Left kidney (tissue), 2 donors: Measurements from ENCODE around the gene ARSJ. TPM values are rescaled to one million over a fixed set of nuclear protein-coding genes. Genes with fewer than 3 reads are reported as not detected.

ENCODE experiments used
- DNase-seq: peaks from one replicate; pipeline ENCODE4 v3.0.0-alpha.2; 2013
- polyA plus RNA-seq: library from polyadenylated mRNA; unstranded; fragments of 120-200 nt; gene quantifications from one replicate; pipeline ENCODE4 v1.2.1, GENCODE V29; 2013; ENCODE audit not compliant: insufficient read length

Gene ARSJ
- polyA plus RNA-seq, 1 donor, result 18.1 TPM

DNA sequence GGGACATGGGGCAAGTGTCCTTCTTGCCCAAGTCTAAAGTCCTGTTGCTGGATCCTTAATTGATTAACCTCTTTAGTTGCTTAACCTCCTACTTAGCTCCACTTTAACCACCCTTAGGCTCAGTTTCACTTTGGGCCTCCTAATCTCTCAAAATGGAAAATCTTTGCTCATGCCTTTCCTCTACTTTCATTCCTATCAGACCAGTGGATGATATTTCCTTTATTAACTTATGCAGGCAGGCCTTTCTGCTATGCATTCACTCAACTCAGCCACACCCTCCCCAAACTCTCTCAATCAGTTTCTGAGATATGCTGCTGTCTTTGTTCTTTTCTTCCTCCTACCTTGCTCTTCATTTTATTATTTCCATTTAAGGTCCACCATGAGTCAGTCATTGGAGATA is 14.4 kb upstream of the ARSJ start:
- no peak for DNase-seq

DNA sequence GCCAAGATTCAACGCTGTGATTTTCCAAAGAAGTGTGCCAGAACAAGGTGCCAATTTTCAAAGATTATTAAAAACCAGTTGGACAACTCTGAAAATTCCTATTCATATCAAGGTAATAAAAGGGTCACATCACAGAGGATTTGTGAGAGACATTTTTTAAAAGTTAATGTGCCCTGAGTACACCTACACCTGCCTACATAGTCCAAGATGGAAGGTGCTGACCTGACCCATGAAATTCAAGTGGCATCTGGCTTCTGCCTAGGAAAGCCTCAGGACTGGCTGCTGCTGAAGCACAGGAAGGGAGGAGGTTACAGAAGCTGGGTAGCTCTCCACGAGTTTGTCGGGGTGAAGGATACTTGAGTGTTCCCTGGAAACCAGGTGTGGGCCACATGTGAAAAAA is 11.4 kb upstream of the ARSJ start:
- no peak for DNase-seq

DNA sequence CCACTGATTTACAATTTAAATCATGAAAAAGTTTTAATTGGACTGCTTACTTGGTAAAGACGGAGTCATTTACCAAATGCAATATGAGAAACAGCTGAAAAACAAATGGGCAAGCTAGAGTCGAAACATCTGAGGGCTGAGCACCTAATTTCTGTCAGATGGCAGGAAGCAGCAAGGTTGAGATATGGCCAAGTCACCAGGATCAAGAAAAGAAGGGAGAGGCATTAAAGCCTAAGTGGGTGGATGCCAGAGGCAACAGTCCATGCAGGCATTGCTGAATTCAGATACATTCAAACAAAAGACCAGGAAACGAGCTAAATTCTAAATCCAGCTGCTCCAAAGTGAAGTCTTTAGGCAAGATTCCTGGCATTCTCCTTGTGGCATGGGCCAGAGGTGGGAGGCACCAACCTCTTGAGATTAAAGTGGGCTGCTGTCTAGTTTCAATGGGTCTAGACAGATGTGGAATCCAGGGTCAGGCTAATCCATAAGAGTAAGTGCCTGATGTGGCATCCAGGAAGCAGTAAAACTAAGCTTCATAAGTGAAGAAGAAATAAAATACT is 8.0 kb upstream of the ARSJ start:
- DNase-seq, result no peak

DNA sequence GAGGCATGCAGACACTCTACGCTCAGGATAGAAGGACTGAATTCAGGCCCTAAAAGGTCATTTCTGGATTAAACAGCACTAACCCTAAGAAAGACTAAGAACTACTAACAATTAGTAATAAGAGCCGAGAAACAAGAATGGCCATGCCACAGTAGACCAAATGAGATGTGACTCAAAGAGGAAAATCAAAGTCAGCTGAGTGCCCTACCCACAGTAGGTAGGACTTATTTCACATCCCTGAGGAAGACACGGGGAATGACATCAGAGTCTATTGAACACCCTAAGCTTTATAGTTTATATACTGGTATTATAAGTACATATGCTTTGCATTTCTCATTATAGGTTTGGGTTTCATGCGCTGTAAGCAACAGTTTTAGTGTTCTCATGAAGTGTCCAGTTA is 2.7 kb upstream of the ARSJ start:
- no peak for DNase-seq

DNA sequence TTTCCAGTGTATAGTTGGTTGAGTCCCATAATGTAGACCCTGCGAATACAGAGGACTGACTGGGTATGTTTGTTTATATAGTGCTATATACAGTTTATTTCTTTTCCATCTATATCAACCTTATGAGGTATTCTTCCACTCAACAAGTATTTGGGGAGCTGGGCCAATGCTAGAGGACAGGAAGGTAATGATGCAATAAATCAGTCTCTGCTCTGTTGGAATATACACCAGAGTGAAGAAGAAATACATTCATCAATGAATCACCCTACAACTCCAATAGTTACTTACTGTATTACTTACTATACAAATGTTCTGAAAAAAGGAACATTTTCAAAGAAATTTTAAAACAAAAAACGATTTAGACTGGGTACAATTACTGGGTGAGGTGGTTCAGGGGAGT is 2.1 kb upstream of the ARSJ start:
- no peak for DNase-seq

DNA sequence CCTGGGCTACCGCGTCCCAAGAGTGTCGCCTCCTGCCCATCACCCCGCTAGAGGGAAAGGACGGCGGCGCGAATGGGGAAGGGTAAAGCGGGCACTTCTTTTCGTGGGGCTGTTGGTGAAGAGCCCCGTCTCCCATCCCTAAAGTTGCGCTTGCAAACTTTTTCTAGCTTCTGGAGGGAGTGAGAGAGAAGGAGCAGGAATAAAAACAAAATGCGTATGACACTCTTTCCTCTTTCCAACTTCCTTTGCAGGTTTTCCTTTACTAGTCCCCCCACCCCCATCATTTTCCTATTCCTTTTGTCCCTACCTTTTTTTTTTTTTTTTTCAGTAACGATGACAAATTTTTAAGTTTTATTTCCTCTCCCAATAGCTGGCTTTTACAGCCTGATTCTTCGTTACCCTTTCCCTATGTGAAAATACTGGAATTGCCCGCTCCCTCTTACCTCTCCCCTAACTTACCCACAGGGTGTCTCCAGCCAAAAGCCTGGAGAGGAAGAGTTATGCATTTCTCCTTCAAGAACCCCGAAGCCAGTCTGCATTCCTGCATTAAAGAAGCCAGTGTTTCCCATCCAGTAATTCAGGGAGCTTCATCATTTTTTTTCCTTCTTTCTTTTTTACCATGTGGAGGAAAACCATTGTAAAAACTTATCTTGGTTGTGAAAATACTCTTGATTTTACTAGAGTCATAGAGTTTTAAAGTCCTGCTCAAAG is 613 bp upstream of the ARSJ start:
- no peak for DNase-seq

DNA sequence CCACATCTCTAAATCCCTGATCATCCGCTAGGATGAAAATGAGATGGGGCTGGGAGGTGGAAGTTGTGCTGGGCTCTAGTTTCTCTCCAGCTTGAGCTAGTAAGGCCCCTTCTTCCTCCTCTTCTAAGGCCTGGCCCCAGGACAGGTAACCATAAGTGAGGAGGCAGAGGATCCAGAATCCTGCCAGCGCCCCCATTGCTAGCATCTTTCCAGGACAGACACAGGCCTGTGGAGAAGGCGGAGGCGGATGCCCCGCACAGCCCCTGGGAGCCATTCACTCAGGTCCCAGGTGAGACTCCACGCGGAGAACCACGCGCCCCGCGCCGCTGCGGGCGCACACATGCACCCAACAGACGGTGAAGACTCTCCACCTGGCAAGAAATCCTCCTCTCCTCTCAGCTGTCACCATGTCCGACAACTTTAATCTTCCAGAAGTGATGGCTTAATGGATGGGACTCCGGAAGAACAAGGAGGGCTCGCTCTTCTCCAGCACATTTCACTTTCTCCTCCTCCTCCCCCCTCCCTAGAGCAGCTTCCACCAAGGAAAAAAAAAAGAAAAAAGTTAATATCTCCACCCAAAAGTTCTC is 793 bp downstream of the ARSJ start:
- DNase-seq, result no peak

DNA sequence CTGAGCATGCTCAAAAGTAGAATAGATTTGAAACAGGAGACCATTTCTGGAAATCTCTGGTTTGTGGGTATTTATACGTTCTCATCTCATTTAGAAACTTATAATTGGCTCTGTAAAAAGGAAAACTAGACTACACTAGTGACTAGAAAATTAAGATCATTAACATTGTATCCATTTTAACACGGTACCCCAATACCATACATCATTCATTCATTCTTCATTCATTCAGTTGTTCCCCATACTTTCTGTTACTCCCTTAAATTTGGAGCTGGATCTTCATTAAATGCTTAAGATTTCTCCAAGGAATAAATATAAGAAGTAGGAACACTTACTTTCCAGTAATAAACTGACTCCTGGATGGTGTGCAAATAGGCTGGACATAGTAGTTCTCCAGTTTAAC is 1.3 kb downstream of the ARSJ start:
- DNase-seq, result no peak

DNA sequence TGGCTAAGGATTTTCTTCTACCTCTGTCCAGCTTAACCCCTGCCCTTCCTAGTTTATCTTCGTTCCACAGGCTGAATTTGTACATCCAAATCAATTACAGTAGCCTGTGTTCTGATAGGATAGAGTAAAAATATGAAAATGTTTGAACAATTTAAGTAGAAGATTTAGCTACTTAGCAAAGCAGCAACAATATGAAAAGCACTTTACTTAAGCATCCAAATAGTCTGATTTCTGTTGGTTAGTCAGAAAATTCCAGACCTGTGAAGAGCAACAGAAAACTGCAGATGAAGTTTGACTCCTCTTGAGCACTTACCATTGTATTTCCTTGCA is 2.0 kb downstream of the ARSJ start:
- DNase-seq, result no peak

DNA sequence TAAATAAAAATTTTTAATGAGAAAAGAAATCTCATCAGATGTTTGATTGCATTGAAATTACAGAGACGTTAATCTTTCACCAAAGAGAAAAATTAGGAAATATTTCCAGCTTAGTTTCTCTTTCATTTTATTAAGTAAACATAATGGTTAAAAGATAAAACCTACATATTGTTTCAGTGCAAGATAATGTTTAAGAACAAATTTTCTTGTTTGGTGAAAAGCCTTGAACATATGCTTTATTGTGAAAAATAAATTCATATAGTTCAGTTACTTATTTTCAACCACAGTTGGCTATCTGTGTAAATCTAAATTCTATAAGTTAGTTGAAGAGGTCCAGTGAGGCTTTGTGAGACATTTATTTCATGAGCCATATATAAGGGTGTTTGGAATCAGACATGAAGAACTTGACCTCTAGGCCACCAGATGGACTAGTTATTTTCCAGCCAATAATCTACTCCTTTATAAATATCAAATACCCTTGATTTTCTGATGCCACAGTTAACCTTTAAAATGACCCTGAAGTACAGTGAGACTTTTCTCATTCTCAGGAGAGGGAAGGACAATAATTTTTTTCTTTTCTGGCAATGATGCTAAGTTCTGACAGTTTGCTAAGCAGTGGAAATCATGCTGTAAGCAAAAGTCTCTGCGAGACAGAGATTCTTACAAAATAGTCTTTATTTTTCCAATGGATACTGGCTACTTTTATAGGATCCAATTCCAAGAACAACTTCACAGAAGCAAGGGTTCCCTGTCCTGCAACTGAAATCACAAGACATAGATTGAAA is 2.5 kb downstream of the ARSJ start:
- DNase-seq, result no peak

DNA sequence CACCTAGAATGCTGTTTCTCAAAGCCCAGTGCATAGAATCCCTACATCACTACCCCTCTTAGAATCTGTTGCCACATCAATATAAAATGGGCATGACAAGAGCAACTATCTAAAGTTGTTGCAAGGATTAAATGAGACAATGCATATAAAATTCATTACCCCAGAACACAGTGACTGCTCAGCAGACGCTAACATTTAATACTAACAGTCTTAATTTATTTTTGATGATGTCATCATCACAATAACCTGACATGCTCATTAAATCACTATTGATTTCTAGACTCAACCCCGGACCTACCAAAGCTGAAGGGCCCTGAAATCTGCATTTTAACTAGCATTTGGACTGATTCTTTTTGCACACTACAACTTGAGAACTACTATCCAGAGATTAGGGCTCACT is 3.9 kb downstream of the ARSJ start:
- no peak for DNase-seq

DNA sequence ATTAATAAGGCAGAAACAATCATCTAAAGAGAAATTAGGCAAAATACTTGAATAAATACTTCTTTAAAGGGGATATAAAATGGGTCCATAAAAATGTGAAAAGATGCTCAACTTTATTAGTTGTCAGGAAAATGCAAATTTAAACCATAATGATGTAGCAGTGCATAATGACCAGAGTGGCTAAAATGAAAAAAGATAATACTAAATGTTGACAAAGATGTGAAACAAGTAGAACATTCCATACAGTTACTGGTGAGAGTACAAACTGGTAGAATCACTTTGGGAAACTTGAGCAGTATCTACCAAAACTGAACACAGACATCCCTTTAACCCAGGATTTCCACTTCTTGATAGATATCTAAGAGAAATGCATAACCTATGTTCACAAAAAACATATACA is 5.0 kb downstream of the ARSJ start:
- DNase-seq, result no peak

DNA sequence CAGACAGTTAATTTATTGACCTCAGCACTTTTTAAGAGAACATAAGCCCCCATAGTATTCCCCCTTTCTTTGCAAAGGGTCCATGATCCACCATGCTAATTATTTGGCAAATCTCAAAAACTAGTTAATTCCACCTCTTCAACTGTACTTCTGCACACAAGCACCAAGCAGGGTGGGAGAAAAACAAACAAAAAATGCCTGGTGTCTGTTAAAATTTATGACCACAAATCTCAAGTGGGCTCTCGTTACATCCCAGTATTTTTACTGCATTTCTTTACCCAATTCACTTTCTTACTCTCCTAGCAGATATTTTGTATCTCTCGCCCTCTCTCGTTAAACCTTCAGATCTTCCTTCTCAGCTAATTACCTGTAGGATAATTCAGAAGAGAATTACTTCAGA is 6.1 kb downstream of the ARSJ start:
- DNase-seq, result no peak

DNA sequence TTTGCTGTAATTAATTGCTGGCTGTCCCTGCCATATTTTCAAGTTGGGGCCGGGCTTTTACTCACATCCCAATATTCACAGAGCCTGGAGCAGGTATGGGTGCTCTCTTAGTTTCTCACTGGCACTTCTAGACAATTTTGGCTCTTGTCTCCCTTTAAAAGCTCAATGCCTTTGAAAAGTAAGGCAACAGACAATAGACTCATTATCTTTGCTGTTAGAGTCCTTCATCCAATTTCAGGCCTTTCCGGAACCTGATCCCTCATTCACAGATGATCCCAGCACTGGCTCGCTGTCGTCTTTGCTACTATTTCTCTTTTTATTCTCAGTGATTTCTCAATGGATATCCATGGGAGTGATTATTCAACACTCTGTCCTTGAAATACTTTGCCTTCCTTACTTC is 6.7 kb downstream of the ARSJ start:
- DNase-seq, result no peak

DNA sequence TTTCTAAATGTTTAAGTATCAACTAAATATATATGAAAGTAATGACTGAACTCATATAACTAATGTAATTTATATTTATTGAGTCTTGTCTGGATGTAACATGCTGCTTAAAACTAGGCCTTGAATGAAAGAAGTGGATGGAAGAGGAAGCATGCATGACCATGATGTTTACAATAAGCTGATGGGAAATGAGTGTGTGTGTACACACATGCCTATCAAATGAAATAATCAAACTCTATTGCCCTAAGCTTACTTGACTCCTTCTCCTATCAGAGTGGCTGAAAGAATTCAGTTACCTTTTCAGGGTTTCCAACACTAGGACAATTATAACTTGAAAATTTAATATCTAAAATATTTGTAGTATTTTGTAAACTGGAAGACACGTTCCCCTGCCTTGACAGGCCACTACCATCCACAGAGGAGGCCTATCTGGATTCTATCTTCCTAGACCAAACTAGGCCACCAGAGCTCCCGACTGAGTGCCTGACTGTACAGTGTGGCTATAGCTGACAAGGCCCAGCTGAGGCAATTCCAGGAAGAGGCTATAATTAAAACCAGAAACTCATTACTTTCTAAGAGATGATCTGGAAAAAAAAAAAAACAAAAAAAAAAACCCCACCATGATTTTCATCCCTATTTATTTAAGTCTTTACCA is 7.6 kb downstream of the ARSJ start:
- DNase-seq, result no peak

DNA sequence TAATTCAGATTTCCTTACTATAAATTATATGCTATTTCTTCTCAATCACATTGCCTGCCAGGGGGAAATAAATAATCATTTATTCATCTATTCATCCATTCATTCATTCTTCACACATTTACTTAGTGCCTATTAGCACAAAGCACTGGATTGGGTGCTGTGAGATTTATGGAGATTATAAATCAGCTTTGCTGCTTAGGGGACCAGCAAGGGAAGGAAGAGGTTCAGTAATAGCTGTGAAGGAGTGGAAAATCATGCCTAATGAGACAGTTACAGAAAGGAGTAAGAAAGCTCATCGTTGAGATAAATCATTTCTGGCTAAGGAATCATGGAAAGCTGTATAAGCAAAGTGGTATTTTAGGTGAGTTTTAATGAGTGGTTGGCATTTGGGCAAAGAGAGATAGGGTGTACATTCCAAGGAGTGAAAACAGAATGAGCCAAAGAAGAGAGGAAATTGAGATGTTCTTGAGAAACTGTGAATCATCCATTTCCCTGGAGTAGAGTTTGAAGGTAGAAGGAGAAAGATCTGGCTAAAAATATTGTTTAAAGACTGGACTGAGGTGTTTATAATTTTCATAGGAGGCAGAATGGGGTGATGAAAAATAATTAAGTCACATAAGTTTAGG is 9.6 kb downstream of the ARSJ start:
- DNase-seq, result no peak

DNA sequence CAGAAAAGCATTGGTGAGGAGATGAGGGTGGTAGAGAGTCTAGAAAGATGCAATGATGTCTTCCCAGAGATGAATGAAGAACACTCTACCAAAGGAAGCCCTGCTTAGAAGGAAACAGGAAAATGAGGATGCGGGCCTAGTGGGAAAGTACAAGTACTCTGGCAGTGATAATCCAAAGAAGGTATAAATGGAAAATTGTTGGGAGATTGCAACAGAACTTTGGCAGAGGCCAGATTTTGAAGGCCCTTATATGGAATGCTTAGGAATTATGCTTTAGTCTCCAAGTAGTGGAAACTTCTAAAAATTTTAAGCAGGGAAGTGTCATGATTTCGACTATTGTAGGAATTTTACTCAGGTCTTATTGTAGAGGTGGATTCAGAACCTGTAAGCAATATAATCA is 11.0 kb downstream of the ARSJ start:
- no peak for DNase-seq

DNA sequence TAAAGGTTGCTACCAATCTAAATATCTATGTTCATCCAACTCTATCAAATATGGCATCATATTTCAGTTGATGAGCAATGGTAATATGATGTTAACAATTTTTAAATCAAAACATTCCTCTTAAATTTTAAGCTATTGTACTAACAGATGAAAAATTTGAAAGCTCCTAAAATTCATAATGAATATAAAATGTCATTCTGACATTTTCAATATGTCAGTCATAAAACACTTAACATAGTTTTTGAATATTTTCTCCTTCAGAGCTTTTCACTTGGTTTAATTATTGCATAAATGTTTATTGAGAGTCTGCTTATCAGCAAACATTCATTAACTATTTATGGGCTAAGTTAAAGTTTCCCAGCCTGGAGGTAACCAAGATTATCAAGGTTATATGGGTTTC is 11.8 kb downstream of the ARSJ start:
- DNase-seq, result no peak

DNA sequence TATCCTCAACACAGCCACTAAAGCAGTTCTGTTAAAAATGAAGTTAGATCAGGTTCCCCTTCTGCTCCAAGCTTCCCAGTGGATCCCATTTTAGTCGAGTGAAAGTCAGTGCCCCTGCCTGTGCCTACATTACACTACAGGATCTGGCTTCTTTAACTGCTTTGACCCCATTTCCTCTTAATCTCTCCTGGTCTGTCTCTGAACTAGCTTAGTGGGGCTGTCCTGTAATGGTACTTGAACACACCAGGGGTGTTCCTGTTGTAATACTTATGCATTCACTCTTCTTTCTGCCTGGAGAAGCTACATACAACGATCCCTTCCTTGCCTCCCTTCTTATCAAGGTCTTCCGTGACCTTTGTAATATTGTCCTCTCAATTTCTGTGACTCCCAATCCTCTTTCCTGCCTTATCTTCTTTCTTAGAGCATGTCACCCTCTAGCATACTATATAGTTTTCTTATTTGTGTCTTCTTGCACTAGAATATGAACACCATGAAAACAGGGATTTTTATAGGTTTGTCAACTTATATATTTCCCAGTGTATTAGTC is 16.7 kb downstream of the ARSJ start:
- DNase-seq, result no peak

DNA sequence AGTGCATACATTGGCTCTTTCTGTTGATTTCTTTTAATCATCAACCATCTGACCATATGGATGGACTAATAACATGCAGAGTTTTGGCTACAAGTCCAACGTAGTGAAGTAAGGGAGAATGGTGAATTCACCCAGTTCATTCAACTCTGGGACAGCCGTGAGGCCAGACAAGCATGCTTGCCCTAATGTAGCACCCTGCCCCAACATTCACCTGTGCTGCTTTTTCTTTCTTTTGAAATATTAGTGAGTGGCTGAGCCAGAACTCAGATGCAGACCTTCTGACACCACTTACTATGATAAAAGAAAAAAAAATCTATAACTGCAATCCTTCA is 17.5 kb downstream of the ARSJ start:
- no peak for DNase-seq

DNA sequence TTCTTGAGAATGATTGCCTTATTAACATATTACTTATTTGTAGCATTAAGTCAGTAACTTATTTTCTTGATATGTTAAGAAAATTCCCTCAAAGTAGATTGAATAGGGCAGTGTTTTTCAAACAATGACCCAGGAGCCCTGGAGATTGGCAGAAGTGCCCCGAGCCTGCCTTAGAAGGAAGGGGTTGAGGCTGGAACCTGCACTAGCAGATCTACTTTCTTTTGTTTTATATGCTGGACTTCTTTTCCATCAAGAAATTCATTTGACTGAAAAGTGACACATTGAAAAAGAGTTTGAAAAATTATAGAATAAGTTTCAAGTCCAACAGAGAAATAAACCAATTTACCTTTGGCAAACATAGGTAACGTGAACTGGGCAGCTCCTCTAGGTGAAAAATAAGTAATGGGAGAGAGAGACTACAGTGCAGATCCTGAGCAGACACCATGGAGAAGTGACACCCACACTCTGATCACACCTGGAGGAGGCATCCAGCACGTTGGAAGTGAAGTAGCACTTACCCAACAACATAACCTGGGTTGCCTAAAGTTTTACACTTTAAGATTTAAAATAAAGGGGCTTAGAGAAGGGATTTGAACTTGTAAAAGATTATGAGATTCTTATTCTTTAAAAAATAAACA is 18.6 kb downstream of the ARSJ start:
- DNase-seq, result no peak

DNA sequence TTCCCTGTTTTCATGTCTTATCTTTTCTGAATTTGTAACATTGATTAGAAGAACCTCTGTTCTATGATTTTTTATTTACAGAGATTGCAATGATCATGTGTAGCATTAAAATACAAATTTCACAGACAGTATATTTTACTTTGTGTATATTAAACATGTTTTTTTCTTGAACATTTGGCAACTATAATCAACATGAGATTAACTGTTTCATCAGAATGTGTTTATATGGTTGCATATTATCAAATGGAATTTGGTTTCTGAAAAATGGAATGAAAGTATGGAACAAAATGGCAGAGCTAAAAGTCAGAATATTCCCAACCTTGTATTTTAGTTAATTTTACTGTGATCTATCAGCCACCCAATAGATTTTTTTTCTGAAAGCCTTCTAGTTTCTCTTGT is 19.9 kb downstream of the ARSJ start:
- DNase-seq, result no peak
